Activated T-cell treated with anti-CD3 and anti-CD28 coated beads for 4 hours (primary cell): ENCODE measurements around the gene C19orf67.

Experiments
- DNase-seq: peaks from one replicate; pipeline ENCODE4 v3.0.0-alpha.2; 2020

Gene C19orf67

DNA sequence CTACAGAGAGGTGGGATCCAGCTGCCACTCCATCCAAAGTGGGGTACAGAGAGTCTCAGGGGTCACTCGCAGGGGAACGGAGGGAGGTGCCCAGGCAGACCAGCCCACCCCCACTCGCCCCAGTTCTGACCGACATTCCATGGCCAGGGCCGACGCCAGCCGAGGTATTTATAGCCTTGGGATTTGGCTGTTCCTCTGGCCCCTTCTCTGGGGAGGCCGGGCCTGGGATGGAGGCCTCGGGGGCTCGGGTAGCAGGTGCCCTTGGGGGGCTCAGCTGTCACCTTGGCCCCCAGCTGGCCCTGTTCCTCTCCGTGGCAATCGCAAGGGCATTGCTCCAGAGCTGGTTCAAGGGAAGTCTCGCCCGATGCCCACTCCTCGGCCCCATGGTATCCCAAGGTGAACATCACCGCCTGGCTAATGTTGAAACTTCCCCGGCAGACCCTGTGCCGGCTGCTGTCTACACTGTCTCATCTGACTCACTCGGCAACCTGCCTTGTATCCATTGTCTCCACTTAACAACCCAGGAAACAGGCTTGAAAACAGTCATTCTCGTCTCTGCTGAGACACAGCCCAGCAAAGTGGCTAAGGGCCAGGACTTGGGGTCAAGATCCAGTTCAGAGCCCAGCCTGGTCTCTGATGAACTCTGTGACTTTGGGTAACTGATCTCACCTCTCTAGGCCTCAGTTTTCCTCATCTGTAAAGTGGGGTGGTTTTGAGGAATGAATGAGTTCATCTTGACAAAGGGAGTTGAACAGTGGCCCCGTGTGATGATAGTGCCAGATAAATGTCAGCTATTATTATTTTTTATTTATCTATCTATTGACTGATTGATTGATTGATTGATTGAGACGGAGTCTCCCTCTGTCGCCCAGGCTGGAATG, 22.2 kb upstream of the C19orf67 start:
- DNase-seq: no peak

DNA sequence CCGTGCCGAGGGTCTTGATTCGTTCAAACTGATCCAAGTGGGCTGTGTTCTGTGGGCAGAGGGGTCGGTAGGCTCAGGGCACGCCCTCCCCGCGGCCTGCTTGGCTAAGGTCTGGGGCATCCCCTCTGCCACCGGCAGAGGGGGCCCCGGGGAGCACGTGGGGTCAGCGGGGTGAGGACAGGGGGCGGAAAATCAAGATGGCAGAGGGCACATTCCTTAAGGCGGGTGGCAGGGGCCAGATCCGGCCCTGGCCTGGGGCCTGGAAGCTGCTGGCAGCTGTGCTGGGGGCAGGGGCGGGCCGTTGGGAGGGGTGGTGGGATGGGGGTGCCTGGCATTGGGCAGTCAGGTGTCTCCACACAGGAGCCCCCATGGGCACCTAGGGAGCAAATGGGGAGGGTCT, 21.3 kb upstream of the C19orf67 start:
- DNase-seq: no peak

DNA sequence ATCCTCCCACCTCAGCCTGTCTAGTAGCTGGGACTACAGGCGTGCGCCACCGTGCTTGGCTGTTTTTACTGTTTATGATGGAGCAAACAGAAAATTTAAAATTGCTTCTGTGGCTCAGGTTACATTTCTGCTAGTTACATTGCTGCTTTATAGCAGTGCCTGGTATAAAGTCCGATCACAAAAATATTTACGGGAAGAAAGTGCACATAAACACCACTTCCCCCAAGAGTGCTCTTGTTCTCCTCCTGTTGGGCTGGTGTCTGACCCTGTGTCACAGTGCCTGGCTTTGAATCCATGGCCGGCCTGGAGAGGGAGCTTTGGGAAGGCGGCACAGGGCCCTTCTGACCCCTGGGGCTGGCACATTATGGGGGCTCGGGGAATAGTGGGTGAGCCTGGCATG, 20.1 kb upstream of the C19orf67 start:
- DNase-seq: no peak

DNA sequence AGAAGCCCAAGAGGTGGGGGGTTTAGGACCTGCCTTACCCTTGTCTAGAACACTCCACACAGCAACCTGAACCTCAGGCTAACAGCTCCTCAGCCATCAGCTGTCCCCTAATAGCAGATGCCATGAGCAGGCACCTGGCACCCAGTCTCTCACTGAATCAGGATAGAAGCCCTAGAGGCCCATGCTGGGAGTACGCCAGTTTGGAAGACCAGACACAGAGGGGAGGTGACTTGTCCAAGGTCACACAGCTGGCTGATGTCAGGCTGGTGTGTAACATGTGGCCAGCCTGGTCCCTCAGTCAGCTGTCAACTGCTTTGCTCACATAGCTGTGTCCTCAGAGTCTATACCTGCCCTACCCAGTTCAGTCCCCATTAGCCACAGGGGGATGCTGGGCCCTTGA, 17.7 kb upstream of the C19orf67 start:
- DNase-seq: no peak

DNA sequence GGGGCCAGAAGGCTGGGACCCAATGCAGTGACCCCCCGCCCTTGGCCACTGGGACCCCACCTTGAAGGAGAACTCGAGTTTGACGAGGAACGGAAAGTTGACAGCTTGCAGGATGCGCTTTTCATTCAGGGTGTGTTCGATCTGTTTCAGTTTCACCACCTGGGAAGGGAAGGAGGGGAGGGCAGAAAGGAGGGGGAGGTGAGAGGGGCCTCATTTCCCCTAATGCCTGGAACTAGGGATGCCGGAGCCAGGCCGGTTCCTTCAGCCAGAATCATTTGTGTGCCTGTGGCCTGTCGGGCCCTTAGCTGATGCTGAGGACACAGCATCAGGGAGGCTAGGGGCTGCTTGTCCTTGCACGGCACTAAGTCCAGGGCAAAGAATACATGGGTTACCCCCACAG, 17.2 kb upstream of the C19orf67 start:
- no peak for DNase-seq

DNA sequence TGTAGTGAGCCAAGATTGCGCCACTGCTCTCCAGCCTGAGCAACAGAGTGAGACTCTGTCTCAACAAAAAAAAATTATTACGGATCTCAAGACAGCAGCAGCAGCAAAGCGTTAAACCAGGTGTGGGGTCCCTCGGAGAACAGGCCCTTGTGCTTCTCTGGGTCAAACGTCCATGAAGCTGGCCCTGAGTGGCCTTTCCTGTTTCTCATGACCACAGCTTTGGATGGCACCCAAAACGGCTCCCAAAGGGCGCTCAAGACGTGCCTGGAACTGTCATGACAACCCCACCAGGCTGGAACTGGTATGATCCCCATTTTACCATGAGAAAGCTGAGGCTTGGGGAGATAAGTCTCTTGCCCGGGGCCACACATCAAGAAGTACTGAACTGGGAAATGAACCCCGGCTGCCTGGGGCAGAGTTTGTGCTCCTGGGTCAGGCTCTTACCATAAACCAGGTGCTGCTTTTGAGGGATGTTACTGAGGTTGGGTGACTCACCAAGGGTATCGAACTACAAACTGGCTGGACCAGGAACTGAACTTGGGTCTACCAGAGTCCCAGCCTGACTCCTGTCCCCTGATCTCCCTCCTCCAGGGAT, 16.6 kb upstream of the C19orf67 start:
- no peak for DNase-seq

DNA sequence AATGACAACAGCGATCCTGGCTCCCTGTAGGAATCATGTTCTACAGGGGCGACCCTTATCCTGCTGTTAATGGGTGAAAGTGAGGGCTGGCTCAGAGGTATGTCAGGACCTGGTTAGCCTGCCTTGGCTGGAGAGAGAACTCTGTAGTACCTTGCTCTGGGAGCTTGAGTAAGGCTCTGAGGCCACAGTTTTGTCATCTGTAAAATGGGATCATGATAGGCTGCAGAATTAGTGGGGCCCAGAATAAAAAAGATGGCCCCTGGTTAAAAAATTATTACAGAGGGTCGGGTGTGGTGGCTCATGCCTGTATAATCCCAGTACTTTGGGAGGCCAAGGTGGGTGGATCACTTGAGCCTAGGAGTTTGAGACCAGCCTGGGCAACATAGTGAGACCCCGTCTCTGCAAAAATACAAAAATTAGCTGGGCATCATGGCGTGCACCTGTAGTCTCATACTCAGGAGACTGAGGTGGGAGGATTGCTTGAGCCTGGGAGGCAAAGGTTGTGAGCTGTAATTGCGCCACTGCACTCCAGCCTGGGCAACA, 15.5 kb upstream of the C19orf67 start:
- no peak for DNase-seq

DNA sequence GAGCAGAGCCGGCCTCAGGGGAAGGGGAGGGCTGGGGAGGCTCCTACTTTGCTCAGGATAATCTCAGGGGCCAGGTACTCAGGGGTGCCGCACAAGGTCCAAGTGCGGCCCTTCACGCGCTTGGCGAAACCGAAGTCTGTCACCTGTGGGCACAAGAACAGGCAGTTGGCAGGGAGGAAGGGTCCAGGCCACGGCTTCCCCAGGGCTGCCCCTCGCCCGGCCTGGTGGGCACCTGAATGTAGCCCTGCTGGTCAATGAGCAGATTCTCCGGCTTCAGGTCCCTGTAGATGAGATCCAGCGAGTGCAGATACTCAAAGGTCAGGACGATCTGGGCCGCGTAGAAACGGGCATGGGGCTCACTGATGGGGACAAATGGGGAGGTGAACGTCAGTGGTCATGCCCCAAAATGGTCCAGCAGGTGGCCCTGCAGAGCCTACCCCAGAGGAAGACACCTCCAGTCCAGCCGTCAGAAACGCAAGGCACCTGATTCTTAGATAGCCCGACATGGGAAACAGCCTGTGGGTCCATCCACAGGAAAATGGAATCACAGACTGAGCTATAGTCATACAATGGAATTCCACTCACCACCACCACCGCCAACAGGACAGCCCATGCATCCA, 12.1 kb upstream of the C19orf67 start:
- DNase-seq: no peak

DNA sequence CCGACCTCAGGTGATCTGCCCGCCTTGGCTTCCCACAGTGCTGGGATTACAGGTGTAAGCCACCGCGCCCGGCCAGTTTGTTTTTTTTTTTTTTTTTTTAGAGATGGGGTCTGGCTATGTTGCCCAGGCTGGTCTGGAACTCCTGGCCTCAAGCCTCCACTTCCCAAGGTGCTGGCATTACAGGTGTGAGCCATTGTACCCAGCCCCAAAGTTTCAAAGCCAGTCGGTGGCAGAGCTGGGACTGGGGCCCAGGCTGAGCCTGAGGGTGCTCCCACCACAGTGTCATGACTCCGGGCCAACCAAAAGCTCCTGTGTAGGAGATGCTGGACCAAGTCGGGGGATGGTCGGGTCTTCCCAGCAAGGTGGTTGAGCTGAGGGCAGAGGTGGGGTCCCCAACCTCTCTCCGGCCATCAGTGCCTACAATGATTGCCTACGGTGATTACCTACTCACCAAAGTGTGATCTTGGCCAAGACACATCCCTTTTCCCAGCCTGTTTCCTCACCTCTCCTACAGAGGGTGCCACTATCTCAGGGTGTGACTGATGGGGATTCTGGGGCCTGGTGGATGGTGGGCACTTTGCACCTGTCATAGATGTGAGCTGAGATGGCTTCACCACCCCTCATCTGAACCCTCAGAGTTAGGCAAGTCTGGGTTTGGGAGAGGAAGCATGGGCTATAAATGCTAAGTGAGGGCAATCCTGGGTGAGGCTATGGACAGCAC, 10.8 kb upstream of the C19orf67 start:
- no peak for DNase-seq

DNA sequence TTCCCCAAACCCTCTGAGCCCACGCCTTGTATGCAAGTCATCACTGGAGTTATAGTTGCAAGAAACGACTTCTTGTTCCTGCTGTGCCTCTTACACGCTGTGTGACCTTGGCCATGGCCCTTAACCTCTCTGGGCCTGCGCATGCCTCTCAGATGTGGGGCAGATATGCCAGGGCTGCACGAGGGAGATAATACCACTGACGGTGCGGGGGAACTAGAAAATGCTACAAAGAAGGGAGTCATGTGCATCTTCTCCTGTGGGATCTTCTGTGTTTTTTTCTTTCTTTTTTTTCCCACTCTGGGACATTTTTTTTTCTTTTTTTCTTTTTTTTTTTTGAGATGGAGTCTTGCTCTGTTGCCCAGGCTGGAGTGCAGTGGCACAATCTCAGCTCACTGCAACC, 9.3 kb upstream of the C19orf67 start:
- no peak for DNase-seq

DNA sequence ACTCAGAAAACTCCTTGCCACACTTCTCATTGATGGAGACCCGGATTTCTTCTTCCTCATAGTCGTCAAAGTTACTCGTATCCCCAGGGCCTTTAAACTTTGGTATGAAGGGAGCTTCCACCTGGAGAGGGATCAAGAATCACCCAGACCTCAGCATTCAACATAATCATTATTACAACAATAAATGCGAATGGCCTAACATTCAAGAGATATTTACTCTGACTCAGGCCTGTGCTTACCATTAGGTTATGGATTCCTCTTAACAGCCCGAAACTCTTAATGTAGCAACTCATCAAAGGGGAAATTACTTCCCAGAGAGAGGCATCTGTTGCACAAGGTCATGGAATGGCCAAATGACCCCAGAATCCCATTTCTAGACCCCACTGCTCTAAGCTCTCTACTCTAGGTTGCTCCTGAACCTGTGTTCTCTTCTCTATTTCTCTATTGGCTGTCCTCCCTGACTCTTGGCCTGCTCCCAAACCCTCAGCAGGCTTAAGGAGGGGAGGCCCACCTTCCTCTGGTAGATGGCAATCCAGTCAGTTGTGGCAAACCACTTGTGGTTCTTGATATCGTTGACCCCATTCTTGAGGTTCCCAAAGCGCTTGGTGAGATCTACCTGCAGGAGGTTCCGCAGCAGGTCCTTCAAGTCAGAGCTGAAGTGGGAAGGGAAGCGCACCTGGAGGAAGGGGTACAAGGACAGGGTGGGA, 7.7 kb upstream of the C19orf67 start:
- no peak for DNase-seq

DNA sequence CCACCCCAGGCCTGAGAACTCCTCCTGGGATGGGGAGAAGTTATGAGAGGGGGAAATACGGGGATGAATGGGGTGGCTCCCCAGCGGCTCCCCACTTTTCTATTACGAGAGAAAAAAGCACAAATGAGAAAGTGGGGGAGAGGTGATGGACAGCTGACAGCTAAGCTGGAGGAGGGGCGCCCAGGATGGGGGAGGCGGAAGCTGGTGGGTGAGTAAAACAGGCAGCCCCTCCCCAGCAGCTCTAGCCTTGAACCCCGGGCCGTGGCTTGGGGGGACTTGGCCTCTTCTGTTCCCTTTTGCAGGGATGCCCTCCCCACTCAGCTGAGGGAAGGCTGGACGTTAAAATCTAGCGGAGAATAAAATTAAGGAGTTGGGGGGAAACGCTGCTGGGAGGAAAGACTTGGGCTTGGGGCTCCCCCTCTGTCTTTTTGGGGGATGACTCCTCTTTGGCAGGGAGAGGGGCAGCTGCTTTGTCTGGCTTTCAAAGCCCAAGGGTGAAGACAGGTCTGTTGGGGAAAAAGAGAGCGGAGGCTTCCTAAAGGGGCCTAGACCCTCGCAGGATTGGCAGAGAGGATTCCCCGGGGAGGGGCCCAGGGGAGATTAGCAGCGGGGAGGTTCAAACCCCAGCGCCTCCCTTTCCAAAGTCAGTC, 6.4 kb upstream of the C19orf67 start:
- DNase-seq: no peak

DNA sequence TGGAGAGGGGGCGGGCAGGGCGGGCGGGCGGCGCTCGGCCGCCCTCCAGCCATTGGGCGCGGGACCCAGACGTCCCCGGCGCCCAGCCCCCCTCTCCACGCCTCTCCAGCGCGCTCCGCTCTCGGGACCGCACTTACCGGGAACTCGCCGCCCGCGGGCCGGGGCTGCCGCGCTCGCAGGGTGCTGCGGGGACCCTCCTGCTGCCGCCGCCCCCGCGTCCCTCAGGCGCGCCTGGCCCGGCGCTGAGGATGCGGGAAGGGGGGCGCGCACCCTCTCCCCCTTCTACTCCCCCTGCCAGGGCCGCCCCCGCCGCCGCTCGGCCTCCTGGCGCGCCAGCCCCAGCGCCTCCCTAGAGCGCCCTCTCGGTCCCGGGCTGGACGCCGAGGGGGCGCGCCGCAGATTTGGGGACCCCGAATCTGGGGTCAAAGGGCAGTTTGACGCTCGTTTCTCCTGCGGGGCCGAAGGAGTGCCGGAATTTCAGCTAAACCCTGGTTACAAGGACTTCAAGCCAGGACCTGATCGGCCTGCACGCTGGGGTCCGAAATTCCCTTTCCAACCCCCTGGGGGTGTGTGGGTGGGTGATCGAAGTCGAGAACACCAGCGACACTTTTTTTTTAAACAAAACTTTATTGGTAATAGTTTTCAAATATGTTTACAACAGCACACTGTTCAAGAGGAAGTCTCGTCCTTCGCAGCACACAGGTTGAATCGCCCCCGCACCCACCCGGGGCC, 5.7 kb upstream of the C19orf67 start:
- DNase-seq: peak; percentile 55

DNA sequence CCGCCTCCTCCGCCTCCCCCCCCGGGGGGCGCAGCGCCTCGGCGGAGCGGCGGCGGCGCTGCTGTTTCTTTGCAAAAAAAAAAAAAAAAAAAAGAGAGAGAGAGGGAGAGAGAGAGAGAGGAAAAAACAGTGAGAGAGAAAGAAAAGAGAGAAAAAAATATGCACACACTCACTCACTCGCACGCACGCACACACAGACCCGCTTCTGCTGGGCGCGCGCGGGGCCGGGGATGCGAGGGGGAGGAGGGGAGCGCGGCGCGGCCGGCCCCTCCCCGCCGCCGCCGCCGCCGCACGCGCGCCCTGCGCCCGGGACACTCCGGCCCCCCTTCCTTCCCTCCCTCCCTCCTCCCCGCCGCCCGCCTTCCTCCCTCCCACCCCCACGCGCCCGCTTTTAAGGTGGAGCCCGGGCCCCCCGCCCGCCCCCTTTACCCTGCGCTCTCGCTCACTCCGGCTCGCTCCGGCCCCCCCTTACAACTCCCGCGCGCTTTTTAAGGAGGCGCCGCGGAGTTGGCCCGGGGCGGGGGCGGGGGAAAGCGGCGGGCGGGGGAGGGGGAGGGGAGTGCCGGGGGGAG, 5.0 kb upstream of the C19orf67 start, which contains the start of gene SAMD1:
TSS of gene SAMD1 (minus strand) at position 243 of the 572 bp plus-strand sequence.
- peak; percentile 84 for DNase-seq

DNA sequence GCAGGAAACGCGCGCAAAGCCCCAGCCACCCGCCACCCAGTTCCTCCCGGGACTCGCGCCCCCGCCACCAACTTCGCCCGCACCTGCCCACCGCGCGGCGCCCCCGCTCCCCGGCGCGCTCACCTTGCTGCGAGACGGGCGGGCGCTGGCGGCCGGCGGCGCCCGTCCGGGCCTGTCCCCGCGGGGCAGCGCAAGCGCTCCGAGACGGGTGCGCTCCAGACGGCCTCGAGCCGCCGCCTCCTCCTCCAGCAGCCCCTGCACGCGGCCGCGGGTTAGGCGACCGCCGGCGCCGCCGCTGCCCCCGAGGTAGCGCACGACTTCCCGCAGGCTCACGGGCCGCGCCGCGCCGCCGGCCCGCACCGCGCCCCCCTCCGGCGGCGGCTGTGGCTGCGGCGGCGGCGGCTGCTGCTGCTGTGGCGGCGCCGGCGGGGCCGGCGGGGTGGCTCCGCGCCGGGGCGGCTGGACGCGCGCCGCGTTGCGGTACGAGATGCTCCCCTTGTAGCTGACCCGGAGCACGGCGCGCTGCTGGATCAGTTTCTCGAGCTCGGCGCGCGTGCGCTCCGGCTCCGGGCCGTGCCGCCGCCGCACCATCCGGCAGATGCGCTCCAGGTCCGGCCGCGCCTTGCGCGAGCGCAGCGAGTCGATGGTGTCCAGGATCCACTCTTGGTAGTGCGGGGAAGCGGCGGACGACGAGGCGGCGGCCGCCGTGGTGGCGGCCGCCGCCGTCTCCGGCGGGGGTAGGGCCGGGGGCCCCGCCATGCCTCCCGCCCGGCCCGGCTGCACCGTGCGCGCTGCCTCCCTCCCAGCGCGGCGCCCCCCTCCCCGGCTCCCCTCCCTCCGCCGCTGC, 4.3 kb upstream of the C19orf67 start:
- DNase-seq: peak; percentile 35

DNA sequence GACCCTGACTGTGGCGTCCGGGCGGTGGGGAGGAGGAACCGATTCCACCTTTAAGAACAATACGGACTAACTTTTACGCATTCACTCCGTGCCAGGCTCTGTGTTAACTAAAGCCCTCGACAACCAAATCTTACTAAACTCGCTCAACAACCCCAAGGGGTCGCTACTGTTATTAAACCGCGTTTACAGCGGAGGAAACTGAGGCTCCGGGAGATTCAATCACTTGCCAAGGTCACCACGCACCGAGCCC, 3.8 kb upstream of the C19orf67 start:
- no peak for DNase-seq

DNA sequence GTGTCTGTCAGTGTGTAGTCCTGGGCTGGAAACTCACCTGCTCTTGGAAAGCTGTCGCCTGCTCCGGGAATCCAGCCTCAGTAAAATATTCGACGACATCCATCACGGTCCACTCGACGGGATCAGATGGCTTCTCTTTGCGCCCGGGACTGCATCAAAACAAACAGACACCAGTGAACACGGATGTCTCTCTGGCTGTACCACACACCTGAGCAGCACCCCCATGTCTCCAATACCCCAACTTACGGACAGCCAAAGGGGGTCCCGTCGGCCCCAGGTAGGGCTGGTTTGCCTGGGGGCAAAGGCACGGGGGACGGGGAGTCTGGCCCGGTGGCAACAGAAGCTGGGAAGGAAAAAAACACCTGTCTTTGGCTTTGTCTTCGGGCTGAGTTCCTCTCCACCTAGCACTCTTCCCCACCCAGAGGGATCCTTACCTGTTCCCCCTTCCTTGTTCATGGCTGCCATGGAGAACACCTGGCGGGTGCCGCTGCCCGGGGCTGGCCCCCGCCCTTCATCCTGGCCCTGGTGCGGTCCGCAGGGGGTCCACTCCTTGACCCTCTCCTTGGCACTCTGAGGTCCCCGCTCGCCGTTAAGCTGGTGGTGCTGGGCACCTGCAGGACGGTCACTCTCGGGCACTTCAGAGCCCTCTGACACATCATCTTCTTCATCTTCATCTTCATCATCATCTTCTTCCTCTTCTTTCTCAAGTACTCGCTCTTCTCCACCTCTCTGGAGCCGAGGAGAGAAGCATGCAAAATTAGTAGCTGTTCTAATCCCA, 3.2 kb upstream of the C19orf67 start:
- DNase-seq: no peak

DNA sequence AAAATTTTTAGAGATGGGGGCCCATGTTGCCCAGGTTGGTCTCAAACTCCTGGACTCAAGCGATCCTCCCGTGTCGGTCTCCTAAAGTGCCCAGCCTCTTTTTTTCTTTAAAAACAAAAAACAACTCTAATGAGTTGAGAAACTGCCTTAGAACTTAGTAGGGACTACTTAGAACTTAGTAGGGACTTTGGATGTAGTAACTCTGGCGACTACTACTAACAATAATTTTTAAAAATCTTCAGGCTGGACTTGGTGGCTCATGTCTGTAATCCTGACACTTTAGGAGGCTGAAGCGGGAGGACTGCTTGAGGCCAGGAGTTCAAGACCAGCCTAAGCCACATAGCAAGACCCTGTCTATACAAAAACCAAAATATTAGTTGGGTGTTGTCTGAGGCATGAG, 515 bp upstream of the C19orf67 start:
- DNase-seq: no peak

DNA sequence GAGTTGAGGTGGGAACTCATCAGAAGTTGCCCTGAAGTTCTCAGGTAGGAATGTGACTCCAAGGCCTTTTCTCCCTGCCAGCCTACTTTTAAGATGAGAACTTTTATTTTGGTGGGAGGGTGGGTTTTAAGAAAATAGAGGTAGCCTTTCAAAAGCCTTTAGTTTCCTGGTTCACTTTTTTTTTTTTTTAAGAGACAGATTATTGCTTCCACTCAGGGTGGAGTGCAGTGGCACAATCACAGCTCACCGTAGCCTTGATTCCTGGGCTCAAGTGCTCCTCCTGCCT, 3.0 kb downstream of the C19orf67 start:
- no peak for DNase-seq
